ENCODE results near the gene HAGHL.

- no peak for TF ChIP-seq POLR2AphosphoS5 (IDR thresholded peaks at IDR 0.05)
- no peak for TF ChIP-seq CTCF (IDR thresholded peaks at IDR 0.05)
- no peak for TF ChIP-seq POLR2A (IDR thresholded peaks at IDR 0.05)
Observed at GRCh38 chr16:725463-726187, 1.3 kb upstream of the HAGHL start.

Measured in prostate gland (tissue), 2 donors.